Mesodermal cell (in vitro differentiated cells): ENCODE data around the gene SCGB1A1.

ENCODE experiments used
- H3K27ac ChIP-seq: 2 replicates; pipeline ENCODE4 v1.7.0; 2013; ENCODE audit warnings: mild to moderate bottlenecking, low read depth, low read length, moderate library complexity; ENCODE audit not compliant: severe bottlenecking
- H3K36me3 ChIP-seq: 2 replicates; pipeline ENCODE4 v1.7.1; 2013; ENCODE audit warnings: mild to moderate bottlenecking, low read length, moderate library complexity; ENCODE audit not compliant: control insufficient read depth, insufficient read depth
- H3K4me1 ChIP-seq: one replicate; pipeline ENCODE4 v1.7.1; 2013; ENCODE audit warnings: mild to moderate bottlenecking, low read length; ENCODE audit not compliant: insufficient read depth, control insufficient read depth, poor library complexity, severe bottlenecking
- H3K4me3 ChIP-seq: 2 replicates; pipeline ENCODE4 v1.7.0; 2013; ENCODE audit warnings: low read length, control low read depth, mild to moderate bottlenecking; ENCODE audit not compliant: insufficient read depth, poor library complexity, severe bottlenecking; ENCODE audit errors: extremely low read depth
- H3K9me3 ChIP-seq: 2 replicates; pipeline ENCODE4 v1.7.1; 2013; ENCODE audit warnings: mild to moderate bottlenecking, low read length, moderate library complexity; ENCODE audit not compliant: control insufficient read depth
- WGBS, 2 experiments: methylation state at CpG; one replicate each; pipeline ENCODE4 v1.1.5; 2013; ENCODE audit warnings: missing lambda C conversion rate in 2 of 2; ENCODE audit not compliant: insufficient coverage in 2 of 2; 5-methylcytosine and 5-hydroxymethylcytosine counted together

SCGB1A1 gene

GRCh38 chr11:62463121-62463542 is 44.3 kb downstream of the SCGB1A1 start:
- Histone ChIP-seq H3K4me1 (peaks cover 5% of the 10 kb centered on the region), H3K4me3 (no peak overlapping the region), H3K36me3 (no peaks in the 10 kb centered on the region), H3K27ac (no peak overlapping the region), H3K9me3 (no peaks in the 10 kb centered on the region)
- WGBS, 2 experiments, result 92 to 95% methylated on average over 4 to 6 of the region's 6 CpGs

GRCh38 chr11:62464655-62465054 is 45.8 kb downstream of the SCGB1A1 start:
- Histone ChIP-seq H3K36me3 (no peaks in the 10 kb centered on the region), H3K27ac (no peak overlapping the region), H3K9me3 (no peaks in the 10 kb centered on the region), H3K4me1 (peaks cover 5% of the 10 kb centered on the region), H3K4me3 (no peak overlapping the region)
- 91 to 96% methylated on average over 7 of the region's 7 CpGs for WGBS, 2 experiments

GRCh38 chr11:62466444-62466843 is 47.6 kb downstream of the SCGB1A1 start:
- H3K36me3 ChIP-seq, result no peaks in the 10 kb centered on the region
- H3K4me3 ChIP-seq, result no peak overlapping the region
- no peaks in the 10 kb centered on the region for H3K9me3 ChIP-seq
- no peak overlapping the region for H3K27ac ChIP-seq
- WGBS, 2 experiments, result 100% methylated on average over 1 of the region's 2 CpGs; no CpG with 5 or more reads in 1 of the 2 experiments
- H3K4me1 ChIP-seq, result peaks cover 5% of the 10 kb centered on the region

GRCh38 chr11:62468577-62468976 is 49.7 kb downstream of the SCGB1A1 start:
- no peak overlapping the region for H3K27ac ChIP-seq
- no peak overlapping the region for H3K4me3 ChIP-seq
- H3K36me3 ChIP-seq, result no peaks in the 10 kb centered on the region
- no peaks in the 10 kb centered on the region for H3K9me3 ChIP-seq
- 93 to 100% methylated on average over 1 to 2 of the region's 2 CpGs for WGBS, 2 experiments
- peaks cover 11% of the 10 kb centered on the region for H3K4me1 ChIP-seq

GRCh38 chr11:62471603-62472002 is 52.8 kb downstream of the SCGB1A1 start:
- Histone ChIP-seq H3K4me3 (no peak overlapping the region), H3K36me3 (no peaks in the 10 kb centered on the region), H3K27ac (peak overlapping the region; percentile 82), H3K4me1 (peaks cover 11% of the 10 kb centered on the region), H3K9me3 (no peaks in the 10 kb centered on the region)
- WGBS, 2 experiments, result 97 to 100% methylated on average over 6 to 7 of the region's 7 CpGs

GRCh38 chr11:62472063-62472884 is 53.4 kb downstream of the SCGB1A1 start:
- peak overlapping the region; percentile 82 for H3K27ac ChIP-seq
- peaks cover 11% of the 10 kb centered on the region for H3K4me1 ChIP-seq
- no peaks in the 10 kb centered on the region for H3K9me3 ChIP-seq
- H3K4me3 ChIP-seq, result no peak overlapping the region
- 74 to 80% methylated on average over 7 to 9 of the region's 9 CpGs for WGBS, 2 experiments
- H3K36me3 ChIP-seq, result no peaks in the 10 kb centered on the region
